ENCODE data around the gene VPS9D1.

VPS9D1 gene

DNA sequence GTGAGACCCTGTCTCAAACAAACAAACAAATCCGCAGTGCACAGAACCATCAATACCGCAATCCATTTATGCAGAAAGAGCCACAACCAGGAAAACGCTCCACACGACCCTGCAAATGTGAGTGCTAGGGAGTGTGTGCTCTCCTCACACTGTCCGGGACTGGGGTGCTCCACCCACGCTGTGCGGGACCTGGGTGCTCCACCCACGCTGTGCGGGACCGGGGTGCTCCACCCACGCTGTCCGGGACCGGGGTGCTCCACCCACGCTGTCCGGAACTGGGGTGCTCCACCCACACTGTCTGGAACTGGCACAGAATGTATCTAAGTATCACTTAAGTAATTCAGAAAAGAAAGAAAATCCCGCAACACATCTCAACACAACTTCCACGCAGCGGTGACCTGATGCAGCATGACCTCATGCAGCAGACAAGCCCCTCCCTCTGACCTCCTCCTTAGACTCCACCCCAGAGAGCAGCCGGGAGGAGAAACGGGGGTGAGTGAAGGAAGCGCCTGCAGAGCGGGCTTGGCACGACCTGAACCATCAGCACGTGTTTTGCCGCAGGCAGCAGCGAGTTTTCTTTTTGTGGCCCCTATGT, 39.1 kb upstream of the VPS9D1 start:
- DNase-seq: no peak
- H3K27me3 ChIP-seq (ENCODE audit: insufficient read depth, low read depth, severe bottlenecking): no peaks in the 10 kb centered on the region
- H3K4me3 ChIP-seq (ENCODE audit: low read depth, low read length): no peak overlapping the region
- peaks cover 37% of the 10 kb centered on the region for H3K36me3 ChIP-seq
- TF ChIP-seq, protein P1, sequence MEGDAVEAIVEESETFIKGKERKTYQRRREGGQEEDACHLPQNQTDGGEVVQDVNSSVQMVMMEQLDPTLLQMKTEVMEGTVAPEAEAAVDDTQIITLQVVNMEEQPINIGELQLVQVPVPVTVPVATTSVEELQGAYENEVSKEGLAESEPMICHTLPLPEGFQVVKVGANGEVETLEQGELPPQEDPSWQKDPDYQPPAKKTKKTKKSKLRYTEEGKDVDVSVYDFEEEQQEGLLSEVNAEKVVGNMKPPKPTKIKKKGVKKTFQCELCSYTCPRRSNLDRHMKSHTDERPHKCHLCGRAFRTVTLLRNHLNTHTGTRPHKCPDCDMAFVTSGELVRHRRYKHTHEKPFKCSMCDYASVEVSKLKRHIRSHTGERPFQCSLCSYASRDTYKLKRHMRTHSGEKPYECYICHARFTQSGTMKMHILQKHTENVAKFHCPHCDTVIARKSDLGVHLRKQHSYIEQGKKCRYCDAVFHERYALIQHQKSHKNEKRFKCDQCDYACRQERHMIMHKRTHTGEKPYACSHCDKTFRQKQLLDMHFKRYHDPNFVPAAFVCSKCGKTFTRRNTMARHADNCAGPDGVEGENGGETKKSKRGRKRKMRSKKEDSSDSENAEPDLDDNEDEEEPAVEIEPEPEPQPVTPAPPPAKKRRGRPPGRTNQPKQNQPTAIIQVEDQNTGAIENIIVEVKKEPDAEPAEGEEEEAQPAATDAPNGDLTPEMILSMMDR (IDR thresholded peaks at IDR 0.05; ENCODE audit: low read depth, low read length): no peak
- H3K9me3 ChIP-seq (ENCODE audit: severe bottlenecking): no peaks in the 10 kb centered on the region
- H3K27ac ChIP-seq: no peak overlapping the region

GRCh38 chr16:89749637-89750036, 28.9 kb upstream of the VPS9D1 start:
- H3K36me3 ChIP-seq: peaks cover 47% of the 10 kb centered on the region
- TF ChIP-seq, protein P1 (IDR thresholded peaks at IDR 0.05; ENCODE audit: low read depth, low read length): no peak

GRCh38 chr16:89748921-89749320, 28.2 kb upstream of the VPS9D1 start:
- DNase-seq: no peak
- H3K36me3 ChIP-seq: peaks cover 54% of the 10 kb centered on the region
- H3K27ac ChIP-seq: no peak overlapping the region
- H3K27me3 ChIP-seq (ENCODE audit: insufficient read depth, low read depth, severe bottlenecking): no peaks in the 10 kb centered on the region
- TF ChIP-seq, protein P1 (IDR thresholded peaks at IDR 0.05; ENCODE audit: low read depth, low read length): no peak
- no peaks in the 10 kb centered on the region for H3K9me3 ChIP-seq (ENCODE audit: severe bottlenecking)
- no peak overlapping the region for H3K4me3 ChIP-seq (ENCODE audit: low read depth, low read length)

More at GRCh38 chr16:89749637-89750036, 28.9 kb upstream of the VPS9D1 start:
- Histone ChIP-seq H3K4me3 (ENCODE audit: low read depth, low read length) (no peak overlapping the region), H3K9me3 (ENCODE audit: severe bottlenecking) (no peaks in the 10 kb centered on the region), H3K27ac (no peak overlapping the region), H3K27me3 (ENCODE audit: insufficient read depth, low read depth, severe bottlenecking) (no peaks in the 10 kb centered on the region)
- no peak for DNase-seq

DNA sequence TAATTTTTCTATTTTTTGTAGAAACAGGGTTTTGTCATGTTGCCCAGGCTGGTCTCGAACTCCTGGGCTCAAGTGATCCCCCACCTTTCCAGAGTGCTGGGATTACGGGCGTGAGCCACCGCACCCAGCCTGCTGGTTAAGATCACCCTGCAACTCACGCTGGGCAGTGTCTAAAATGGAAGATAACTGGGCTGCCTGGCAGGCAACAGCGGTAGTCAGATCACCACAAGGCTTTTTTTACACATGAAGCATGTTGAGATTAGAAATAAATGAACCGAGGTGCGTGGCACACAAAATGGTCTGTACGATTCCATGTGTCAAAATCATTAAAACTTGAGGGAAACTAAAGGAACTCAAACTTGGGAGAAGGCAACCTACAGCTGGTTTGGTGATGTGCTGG, 27.4 kb upstream of the VPS9D1 start:
- TF ChIP-seq, protein P1 (IDR thresholded peaks at IDR 0.05; ENCODE audit: low read depth, low read length): no peak
- Histone ChIP-seq H3K4me3 (ENCODE audit: low read depth, low read length) (no peak overlapping the region), H3K9me3 (ENCODE audit: severe bottlenecking) (no peaks in the 10 kb centered on the region), H3K36me3 (peaks cover 63% of the 10 kb centered on the region), H3K27ac (no peak overlapping the region), H3K27me3 (ENCODE audit: insufficient read depth, low read depth, severe bottlenecking) (no peaks in the 10 kb centered on the region)
- DNase-seq: no peak

DNA sequence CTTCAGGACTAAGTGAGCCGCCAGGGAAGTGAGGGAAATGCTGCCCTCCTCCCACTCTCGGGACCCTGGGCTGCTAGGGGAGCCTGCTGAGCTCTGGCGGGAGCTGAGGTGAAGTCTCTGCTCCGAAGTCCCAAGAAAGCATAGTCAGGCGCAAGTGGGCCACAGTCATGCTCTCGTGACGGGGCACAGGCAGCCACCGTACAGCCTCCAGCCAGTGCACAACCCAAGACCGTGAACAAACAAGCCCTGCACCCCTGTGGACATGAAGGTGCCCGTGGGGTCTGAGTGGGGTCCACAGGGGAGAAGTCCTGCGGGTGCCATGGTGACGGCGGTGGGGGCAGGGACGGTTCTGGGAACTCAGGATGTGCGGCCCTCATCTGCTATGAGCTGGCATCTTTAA, 25.3 kb upstream of the VPS9D1 start:
- TF ChIP-seq, protein P1 (IDR thresholded peaks at IDR 0.05; ENCODE audit: low read depth, low read length): no peak
- Histone ChIP-seq H3K27ac (no peak overlapping the region), H3K36me3 (peaks cover 61% of the 10 kb centered on the region), H3K9me3 (ENCODE audit: severe bottlenecking) (no peaks in the 10 kb centered on the region), H3K4me3 (ENCODE audit: low read depth, low read length) (no peak overlapping the region), H3K27me3 (ENCODE audit: insufficient read depth, low read depth, severe bottlenecking) (no peaks in the 10 kb centered on the region)
- no peak for DNase-seq

DNA sequence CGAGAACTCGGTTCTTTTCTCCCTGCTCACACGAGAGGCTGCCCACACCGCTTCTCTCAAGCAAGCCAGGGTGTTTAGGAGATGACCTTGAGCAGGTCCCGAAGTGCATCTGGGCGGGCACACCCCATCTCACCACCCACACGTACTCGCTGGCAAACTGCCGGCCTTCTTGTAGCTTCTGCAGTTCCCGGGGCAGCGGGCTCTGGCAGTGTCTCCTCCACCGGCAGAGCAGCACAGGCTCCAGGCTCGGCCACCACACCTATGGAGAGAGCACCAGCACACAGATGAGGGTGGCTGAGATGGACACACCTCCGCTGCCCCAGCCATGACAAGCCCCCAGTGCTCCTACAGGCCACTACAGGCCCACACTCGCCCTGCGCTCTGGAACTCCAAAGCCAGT, 24.1 kb upstream of the VPS9D1 start:
- H3K27ac ChIP-seq: no peak overlapping the region
- H3K27me3 ChIP-seq (ENCODE audit: insufficient read depth, low read depth, severe bottlenecking): no peaks in the 10 kb centered on the region
- H3K36me3 ChIP-seq: peaks cover 59% of the 10 kb centered on the region
- DNase-seq: no peak
- H3K4me3 ChIP-seq (ENCODE audit: low read depth, low read length): no peak overlapping the region
- TF ChIP-seq, protein P1 (IDR thresholded peaks at IDR 0.05; ENCODE audit: low read depth, low read length): no peak
- no peaks in the 10 kb centered on the region for H3K9me3 ChIP-seq (ENCODE audit: severe bottlenecking)

All from WERI-Rb-1 (cell line).